AG10803 (cell line): ENCODE data around the gene GNG13.

Experiments
- DNase-seq: peaks from one replicate; pipeline ENCODE4 v3.0.0; 2010; ENCODE audit warnings: low read depth
- H3K4me3 ChIP-seq: 2 replicates; pipeline ENCODE4 v1.5.1; 2011; ENCODE audit warnings: mild to moderate bottlenecking, low read length, control low read depth
- TF ChIP-seq, protein P1 (sequence below): conservative IDR thresholded peaks from 2 replicates; pipeline ENCODE4 v1.5.1; 2011; ENCODE audit warnings: mild to moderate bottlenecking, low read length, control low read depth, inconsistent platforms

GNG13 gene

GRCh38 chr16:750485-750884 lies 50.0 kb downstream of the GNG13 start:
- DNase-seq, result no peak
- H3K4me3 ChIP-seq, result no peak overlapping the region

DNA sequence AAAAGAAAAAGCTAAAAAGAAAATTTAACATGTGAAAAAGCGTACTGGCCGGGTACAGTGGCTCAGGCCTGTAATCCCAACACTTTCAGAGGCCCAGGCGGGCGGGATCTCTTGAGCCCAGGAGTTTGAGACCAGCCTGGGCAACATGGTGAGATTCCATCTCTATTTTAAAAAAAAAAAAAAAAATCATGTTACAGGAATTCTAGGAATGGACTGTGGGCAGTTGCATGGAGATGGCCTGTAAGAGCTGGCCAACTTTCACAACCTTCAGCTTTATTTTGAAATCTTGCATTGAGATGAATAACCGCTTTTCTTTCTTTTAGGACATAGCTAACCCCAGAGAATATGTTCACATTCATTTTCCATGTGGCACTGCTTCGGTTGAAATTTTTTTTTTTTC lies 51.5 kb downstream of the GNG13 start:
- DNase-seq, result peak; percentile 96
- H3K4me3 ChIP-seq, result no peak overlapping the region
- TF ChIP-seq, protein P1, sequence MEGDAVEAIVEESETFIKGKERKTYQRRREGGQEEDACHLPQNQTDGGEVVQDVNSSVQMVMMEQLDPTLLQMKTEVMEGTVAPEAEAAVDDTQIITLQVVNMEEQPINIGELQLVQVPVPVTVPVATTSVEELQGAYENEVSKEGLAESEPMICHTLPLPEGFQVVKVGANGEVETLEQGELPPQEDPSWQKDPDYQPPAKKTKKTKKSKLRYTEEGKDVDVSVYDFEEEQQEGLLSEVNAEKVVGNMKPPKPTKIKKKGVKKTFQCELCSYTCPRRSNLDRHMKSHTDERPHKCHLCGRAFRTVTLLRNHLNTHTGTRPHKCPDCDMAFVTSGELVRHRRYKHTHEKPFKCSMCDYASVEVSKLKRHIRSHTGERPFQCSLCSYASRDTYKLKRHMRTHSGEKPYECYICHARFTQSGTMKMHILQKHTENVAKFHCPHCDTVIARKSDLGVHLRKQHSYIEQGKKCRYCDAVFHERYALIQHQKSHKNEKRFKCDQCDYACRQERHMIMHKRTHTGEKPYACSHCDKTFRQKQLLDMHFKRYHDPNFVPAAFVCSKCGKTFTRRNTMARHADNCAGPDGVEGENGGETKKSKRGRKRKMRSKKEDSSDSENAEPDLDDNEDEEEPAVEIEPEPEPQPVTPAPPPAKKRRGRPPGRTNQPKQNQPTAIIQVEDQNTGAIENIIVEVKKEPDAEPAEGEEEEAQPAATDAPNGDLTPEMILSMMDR, result no peak

More at GRCh38 chr16:750485-750884, 50.0 kb downstream of the GNG13 start:
- TF ChIP-seq, protein P1, result no peak
